K562 (cell line): Measurements from ENCODE around the gene ITGAD. TPM values are rescaled to one million over a fixed set of nuclear protein-coding genes. Genes with fewer than 3 reads are reported as not detected.
A peak's percentile ranks its signal among the peaks of the same experiment; 100 is the strongest.

Experiments
- CEBPZ ChIP-seq: fragments of 150-350 bp; IDR thresholded peaks from 2 replicates; pipeline ENCODE4 v1.6.1; 2014; ENCODE audit warnings: low read depth, mild to moderate bottlenecking, low read length, borderline replicate concordance
- FOXO4 ChIP-seq: fragments of 450-650 bp; formaldehyde crosslinking; IDR thresholded peaks from 2 replicates; pipeline ENCODE4 v1.4.0; 2020; ENCODE audit warnings: mild to moderate bottlenecking, moderate library complexity
- MCM2 ChIP-seq: fragments of 450-650 bp; IDR thresholded peaks from 2 replicates; pipeline ENCODE4 v1.6.1; 2017; ENCODE audit warnings: low read depth, mild to moderate bottlenecking
- PPARD ChIP-seq: fragments of 250-450 bp; sonication (Bioruptor Pico); IDR thresholded peaks from 2 replicates; pipeline ENCODE4 v1.8.0; 2022; ENCODE audit warnings: inconsistent platforms, mild to moderate bottlenecking, moderate library complexity
- TEAD2 ChIP-seq: fragments of 450-650 bp; IDR thresholded peaks from 2 replicates; pipeline ENCODE4 v1.6.1; 2016; ENCODE audit warnings: missing genetic modification characterization, control low read depth, missing compliant biosample characterization
- ZBTB34 ChIP-seq: fragments of 250-450 bp; sonication (Bioruptor Pico); IDR thresholded peaks from 2 replicates; pipeline ENCODE4 v1.8.0; 2021; ENCODE audit warnings: mild to moderate bottlenecking, moderate library complexity
- ZFP36 ChIP-seq: fragments of 150-350 bp; IDR thresholded peaks from 2 replicates; pipeline ENCODE4 v1.6.1; 2018; ENCODE audit warnings: low read length, low read depth; ENCODE audit not compliant: partially characterized antibody
- ZNF644 ChIP-seq: fragments of 200-800 bp; sonication (Bioruptor generic); IDR thresholded peaks from 2 replicates; pipeline ENCODE4 v1.6.1; 2016; ENCODE audit warnings: low read depth, missing genetic modification characterization, missing compliant biosample characterization
- polyA plus RNA-seq, 8 experiments: library from polyadenylated mRNA; depleted of rRNA in 4 of 8; stranded (reverse) in 5 of 8; unstranded in 3 of 8; fragments of >200 nt; fragmentation: Nextera tagmentation in 2 of 8; fragmentation: Illumina TruSeq in 1 of 8; extraction: Ambion mirVana in 2 of 8; extraction: Trizol in 1 of 8; gene quantifications; 2 replicates each; pipeline versions ENCODE4 v1.2.1 to v1.2.3, GENCODE V29; 2011 to 2014; ENCODE audit warnings: inconsistent platforms in 1 of 8, missing spikeins in 1 of 8
- total RNA-seq, 7 experiments: library from RNA; depleted of rRNA in 6 of 7; stranded (reverse); fragments of >200 nt in 6 of 7; fragmentation: Illumina TruSeq in 2 of 7; extraction: Trizol in 2 of 7; gene quantifications; 2 replicates each; pipeline versions ENCODE4 v1.2.1 to v1.2.3, GENCODE V29; 2011 to 2021; ENCODE audit warnings: low replicate concordance in 1 of 7

Gene ITGAD
- total and polyA plus RNA-seq, 9 of the 15 experiments (the other 6 are each of a cell fraction or from before 2014, with no cell fraction given): not detected

GRCh38 chr16:31459687-31460581 lies 66.8 kb downstream of the ITGAD start (continued):
- TF ChIP-seq FOXO4 (CRISPR knock-in tag): no peak
- TF ChIP-seq ZBTB34: no peak
- TF ChIP-seq TEAD2 (tag): no peak
- no peak for TF ChIP-seq MCM2
- TF ChIP-seq ZFP36: peak; percentile 13
- TF ChIP-seq CEBPZ: no peak
- no peak for TF ChIP-seq PPARD
- no peak for TF ChIP-seq ZNF644
